Stomach smooth muscle (tissue), 2 donors: ENCODE data around the gene ZDHHC1.

Experiments
- H3K27ac ChIP-seq: one replicate; pipeline ENCODE4 v1.7.0; 2013; ENCODE audit warnings: mild to moderate bottlenecking, low read length, inconsistent platforms
- H3K27me3 ChIP-seq, 2 donors: one replicate each; pipeline ENCODE4 v1.7.0; 2013; ENCODE audit warnings: low read length in 2 of 2; ENCODE audit not compliant: insufficient read depth in 2 of 2, control insufficient read depth in 1 of 2
- H3K36me3 ChIP-seq, 2 donors: one replicate each; pipeline ENCODE4 v1.7.0; 2013; ENCODE audit warnings: low read length in 2 of 2; ENCODE audit not compliant: control insufficient read depth in 2 of 2, insufficient read depth in 2 of 2
- H3K4me1 ChIP-seq: one replicate; pipeline ENCODE4 v1.7.0; 2013; ENCODE audit warnings: low read length; ENCODE audit not compliant: control insufficient read depth, insufficient read depth
- H3K4me3 ChIP-seq, 2 donors: one replicate each; pipeline ENCODE4 v1.7.0; 2013; ENCODE audit warnings: low read length in 2 of 2
- H3K9ac ChIP-seq, 2 donors: one replicate each; pipeline ENCODE4 v1.7.0; 2013; ENCODE audit warnings: low read length in 2 of 2, mild to moderate bottlenecking in 1 of 2
- H3K9me3 ChIP-seq, 2 donors: one replicate each; pipeline ENCODE4 v1.7.0; 2013; ENCODE audit warnings: low read length in 2 of 2; ENCODE audit not compliant: control insufficient read depth in 2 of 2
- donor health status: healthy.
- donor health status: Pancreatic carcinoma.

The ZDHHC1 gene

DNA sequence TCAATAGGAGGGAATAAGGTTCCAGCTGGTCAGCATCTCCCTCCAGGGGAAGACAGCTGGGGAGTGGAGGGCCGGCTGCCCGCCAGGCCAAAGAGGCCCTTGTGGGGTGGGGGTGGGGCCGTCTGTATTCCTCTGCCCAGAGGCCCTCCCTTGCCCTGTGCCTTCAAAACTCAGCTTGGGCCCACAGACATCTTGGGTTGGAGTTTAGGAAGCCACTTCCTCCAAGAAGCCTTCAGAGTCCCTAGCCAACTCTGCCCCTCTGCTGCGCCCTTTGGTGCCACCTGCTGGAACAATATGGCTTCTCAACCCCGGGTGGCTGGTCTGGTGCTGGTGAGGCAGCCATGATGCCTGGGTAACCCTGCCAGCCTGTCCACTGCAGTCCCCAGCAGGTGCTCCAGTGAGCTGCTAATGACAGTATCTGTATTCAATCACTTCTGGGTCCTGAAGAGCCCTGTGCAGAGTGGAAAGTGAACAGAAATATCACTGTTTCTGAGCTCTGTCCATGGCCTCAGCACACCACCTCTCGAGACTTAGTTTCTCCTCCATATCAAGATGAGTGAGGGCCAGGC, 31.3 kb upstream of the ZDHHC1 start:
- peaks cover 10 to 13% of the 10 kb centered on the region in 2 donors for H3K36me3 ChIP-seq
- H3K27ac ChIP-seq = no peak overlapping the region
- H3K27me3 ChIP-seq = no peaks in the 10 kb centered on the region
- H3K9ac ChIP-seq = no peak overlapping the region
- H3K9me3 ChIP-seq = no peaks in the 10 kb centered on the region
- H3K4me3 ChIP-seq = no peak overlapping the region
- H3K4me1 ChIP-seq = peaks cover 85% of the 10 kb centered on the region

DNA sequence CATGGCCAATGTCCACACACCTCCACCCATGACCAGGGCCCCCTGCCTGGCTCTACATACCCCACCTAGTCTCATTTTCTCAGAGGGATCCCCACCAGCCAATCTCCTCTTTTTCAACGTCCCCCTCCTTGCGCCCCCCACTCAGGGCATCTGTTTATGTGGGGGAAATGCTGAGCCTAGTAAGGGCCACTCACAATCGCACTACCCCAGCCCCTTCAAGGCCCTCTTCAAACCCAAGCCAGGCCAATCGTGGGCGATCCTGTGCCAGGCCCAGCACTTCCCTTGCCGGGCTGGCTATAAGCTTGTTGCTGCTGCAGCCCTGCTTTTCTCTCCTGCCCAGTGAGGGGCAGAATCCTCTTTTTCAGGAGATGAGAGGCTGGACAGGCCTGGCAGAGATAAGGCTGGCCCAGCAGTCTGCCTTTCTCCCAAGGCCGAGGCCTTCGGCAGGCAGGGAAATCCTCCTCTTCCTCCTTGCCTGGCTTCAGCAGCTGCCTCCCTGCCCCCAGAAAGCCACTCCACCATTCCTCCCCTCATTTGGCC, 30.8 kb upstream of the ZDHHC1 start:
- Histone ChIP-seq H3K4me1 (peaks cover 87% of the 10 kb centered on the region), H3K9ac (peak overlapping the region in 1 of 2 donors; percentile 47)

DNA sequence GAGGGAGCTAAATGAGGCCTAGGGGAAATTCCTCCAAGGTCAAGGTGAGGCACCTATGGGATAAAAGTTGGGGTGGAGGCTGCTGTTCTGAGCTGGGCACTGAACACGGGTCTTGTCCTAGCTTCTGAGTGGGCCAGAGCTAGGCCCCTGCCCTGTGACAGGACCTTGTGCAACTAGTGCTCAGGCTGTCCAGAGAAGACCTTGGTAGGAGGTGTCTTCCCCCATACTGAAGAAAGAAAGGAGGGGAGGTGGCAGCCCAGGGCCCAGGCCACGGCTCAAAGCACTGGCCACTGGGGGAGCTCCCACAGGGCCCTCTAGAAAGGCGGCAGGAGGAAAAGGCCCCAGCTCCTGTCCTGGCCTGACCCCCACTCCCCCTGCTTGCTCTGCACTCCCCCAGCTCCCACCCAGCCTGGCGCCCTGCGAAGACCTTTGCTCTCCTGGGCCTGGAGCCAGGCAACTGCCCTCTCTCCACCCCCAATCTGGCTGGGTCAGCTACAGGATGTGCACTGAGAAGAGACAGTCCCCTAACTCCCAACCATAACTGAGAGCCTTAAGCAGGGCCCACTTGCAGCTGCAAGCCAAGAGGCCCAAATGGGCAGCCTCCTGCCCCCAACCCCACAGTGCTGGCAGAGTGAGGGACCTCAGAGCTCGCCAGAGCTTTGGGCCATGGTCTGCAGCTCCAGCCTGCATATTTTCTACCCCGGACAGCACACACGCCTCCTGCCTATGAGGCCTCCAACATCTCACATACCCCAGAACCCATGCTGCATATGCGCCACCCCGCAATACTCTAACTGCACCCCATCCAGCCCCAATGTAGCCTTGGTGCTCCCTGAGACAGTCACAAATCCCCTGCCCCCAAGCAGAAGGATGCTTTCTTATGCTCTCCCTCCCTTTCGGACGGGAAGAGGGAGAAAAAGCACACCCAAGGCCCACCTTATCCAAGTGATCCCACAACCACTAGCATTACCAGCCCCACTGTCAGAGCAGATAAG, 29.9 kb upstream of the ZDHHC1 start:
- peaks cover 89% of the 10 kb centered on the region for H3K4me1 ChIP-seq
- peaks cover 7 to 8% of the 10 kb centered on the region in 2 donors for H3K36me3 ChIP-seq
- H3K4me3 ChIP-seq = peak overlapping the region in 1 of 2 donors; percentile 22
- H3K9me3 ChIP-seq = no peaks in the 10 kb centered on the region
- peak overlapping the region in 1 of 2 donors; percentile 51 for H3K9ac ChIP-seq
- no peaks in the 10 kb centered on the region for H3K27me3 ChIP-seq
- H3K27ac ChIP-seq = peak overlapping the region; percentile 31

More for the DNA sequence above, 30.8 kb upstream of the ZDHHC1 start:
- Histone ChIP-seq H3K4me3 (no peak overlapping the region), H3K27ac (peak overlapping the region; percentile 31), H3K36me3 (peaks cover 10 to 12% of the 10 kb centered on the region in 2 donors), H3K9me3 (no peaks in the 10 kb centered on the region), H3K27me3 (no peaks in the 10 kb centered on the region)

DNA sequence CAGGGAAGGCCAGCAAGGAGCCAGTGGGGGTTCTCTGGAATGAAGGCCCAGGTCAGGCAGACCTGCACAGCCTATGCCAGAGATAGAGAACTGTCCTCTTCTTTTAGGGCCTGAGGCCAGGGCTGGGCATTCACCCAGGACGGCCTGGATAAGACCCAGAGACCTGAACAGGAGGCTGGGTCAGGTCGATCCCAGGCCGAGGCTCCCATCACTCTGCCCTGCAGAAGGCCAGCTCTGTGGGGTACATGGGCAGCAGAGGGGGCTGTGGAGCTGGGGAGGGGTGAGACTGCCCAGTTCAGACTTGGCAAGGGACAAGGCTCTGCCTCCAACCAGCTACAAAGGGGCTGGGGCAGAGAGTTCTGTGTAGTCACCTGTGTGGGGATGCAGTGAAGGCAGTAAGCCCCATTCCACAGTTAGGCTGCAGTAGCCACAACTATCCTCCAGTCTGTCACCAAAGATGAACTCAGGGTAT, 29.2 kb upstream of the ZDHHC1 start:
- Histone ChIP-seq H3K36me3 (peaks cover 5 to 8% of the 10 kb centered on the region in 2 donors), H3K9me3 (no peaks in the 10 kb centered on the region), H3K4me1 (peaks cover 89% of the 10 kb centered on the region), H3K9ac (no peak overlapping the region), H3K4me3 (no peak overlapping the region), H3K27me3 (no peaks in the 10 kb centered on the region), H3K27ac (no peak overlapping the region)

DNA sequence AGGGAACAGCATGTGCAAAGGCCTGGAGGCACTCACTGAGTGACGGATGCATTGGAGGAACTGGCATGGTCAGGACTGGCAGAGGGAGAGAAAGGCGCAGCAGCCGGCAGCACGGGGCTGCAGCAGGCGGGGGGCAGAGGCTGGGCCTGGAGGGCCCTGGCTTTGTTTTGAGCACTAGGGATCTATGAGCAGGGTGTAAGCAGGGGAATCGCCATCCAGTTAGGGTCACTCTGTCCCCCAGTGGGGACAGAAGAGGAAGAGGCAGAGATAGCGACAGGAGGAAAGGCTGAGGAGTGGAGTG, 28.8 kb upstream of the ZDHHC1 start:
- Histone ChIP-seq H3K4me3 (no peak overlapping the region), H3K27me3 (no peaks in the 10 kb centered on the region), H3K36me3 (peaks cover 7 to 8% of the 10 kb centered on the region in 2 donors), H3K9me3 (no peaks in the 10 kb centered on the region), H3K9ac (no peak overlapping the region), H3K4me1 (peaks cover 86% of the 10 kb centered on the region), H3K27ac (no peak overlapping the region)

DNA sequence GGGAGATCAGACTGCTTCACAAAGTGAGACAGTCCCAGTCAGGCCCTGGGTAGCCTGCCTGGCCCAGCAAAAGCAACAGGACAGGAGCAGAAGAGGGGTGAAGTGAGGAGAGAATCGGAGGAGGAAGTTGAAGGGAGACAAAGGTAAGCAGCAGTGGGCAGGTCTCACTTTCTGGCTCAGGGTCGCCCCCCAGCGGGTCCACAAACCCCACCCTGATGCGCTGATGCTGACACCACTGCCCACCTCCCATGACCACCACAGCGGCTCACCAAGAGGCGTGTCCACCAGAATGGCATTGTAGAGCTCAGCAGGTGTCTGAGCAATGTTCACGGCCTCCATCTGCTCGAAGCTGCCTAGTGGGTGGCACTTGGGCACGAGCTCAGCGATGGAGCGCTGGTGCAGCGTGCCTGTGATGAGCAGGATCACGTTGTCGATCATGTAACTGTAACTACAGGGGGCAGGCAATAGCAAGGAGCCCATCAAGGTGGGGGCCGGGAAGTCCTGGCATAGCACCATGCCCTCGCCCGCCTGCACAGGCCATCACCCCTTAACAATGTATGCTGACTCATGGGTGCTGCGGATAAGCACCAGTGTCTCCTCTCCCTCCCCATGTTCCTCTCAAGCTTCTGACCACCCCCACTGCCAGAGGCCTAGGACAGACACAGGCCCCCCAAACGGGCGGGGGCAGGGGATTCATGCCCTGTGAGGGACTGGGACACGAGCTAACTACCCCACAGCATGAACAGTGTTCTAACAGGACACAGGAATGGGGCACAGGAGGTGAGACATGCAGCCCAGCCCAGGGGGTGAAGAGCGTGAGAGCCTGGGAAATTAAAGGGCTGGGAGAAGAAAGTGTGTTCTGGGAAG, 28.2 kb upstream of the ZDHHC1 start:
- Histone ChIP-seq H3K4me3 (no peak overlapping the region), H3K9ac (peak overlapping the region in 1 of 2 donors; percentile 21), H3K9me3 (no peaks in the 10 kb centered on the region), H3K27me3 (no peaks in the 10 kb centered on the region), H3K27ac (no peak overlapping the region), H3K4me1 (peaks cover 81% of the 10 kb centered on the region), H3K36me3 (peaks cover 2 to 7% of the 10 kb centered on the region in 2 donors)

DNA sequence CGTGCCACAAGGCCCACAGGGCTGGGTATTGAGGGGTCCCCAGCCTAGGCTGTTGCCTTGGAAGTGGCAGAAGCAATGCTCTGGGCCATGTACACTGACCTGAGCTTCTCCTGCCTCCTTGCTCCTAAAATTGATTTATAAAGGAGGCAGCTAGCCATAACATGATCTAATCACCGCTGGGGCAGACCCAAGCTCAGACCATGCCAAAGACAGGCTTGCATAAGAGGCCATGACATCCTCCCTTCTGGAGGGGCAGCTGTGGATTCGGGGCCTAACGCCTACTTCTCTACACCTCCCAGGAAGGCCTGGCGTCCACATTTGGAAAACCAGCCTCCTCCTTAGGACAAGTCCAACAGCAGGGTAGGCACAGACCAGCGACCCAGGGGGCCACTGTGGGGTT, 27.0 kb upstream of the ZDHHC1 start:
- peaks cover 71% of the 10 kb centered on the region for H3K4me1 ChIP-seq
- H3K36me3 ChIP-seq = peaks cover 12 to 14% of the 10 kb centered on the region in 2 donors
- H3K27me3 ChIP-seq = no peaks in the 10 kb centered on the region
- peak overlapping the region in 1 of 2 donors; percentile 29 for H3K9ac ChIP-seq
- peak overlapping the region in 1 of 2 donors; percentile 29 for H3K4me3 ChIP-seq
- no peaks in the 10 kb centered on the region for H3K9me3 ChIP-seq
- H3K27ac ChIP-seq = peak overlapping the region; percentile 41

DNA sequence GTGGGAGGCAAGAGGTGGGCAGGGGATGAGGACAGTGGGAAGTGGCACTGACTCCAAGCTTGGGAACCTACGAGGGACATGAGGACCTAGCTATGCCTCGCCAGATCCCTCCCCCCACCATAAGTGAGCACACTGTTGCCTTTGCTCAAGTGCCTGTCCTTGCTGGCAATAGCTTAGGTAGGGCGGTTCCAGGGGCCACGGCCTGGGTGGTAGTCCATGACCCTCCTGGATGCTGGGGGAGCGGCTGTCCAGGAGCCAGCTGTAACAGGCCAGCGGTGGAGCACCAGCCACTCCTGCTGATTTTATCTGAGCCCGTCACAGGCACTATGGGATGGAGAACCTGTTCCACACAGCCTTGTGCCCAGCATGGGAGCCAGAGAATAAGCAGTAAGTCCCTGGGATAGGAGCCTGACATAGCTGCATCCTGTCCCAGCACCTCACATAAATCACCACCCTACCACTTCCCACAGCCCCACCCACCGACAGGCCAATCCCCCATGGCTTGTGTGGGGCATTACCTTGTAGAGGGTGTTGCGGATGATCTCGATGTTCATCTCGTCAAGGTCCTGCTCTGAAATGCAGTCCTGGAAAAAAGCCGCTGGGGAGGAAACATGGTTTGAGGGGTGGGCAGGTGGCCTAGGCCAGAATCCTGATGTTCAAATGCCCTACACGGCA, 26.4 kb upstream of the ZDHHC1 start:
- Histone ChIP-seq H3K4me3 (peak overlapping the region in 1 of 2 donors; percentile 29), H3K4me1 (peaks cover 69% of the 10 kb centered on the region), H3K27ac (peak overlapping the region; percentile 41), H3K9ac (no peak overlapping the region), H3K9me3 (no peaks in the 10 kb centered on the region), H3K27me3 (no peaks in the 10 kb centered on the region), H3K36me3 (peaks cover 17 to 19% of the 10 kb centered on the region in 2 donors)

DNA sequence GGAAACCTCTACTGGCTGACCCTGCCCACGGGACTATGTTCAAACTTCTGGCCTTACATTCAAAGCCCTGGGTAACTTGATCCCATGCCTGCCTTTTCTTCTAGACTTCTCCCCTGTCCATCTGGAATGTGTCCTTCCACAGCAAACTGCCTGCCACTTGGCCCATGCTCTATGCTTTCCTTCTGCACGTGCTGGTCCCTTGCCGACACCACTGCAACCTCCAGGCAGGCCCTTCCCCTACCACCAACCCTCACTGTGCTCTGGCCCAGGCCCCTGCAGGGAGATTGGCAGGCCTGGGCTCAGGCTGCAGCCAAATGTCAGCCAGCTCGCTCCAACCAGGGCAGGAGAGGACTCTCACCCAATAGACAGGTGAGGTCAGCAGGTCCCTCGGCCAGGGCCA, 25.6 kb upstream of the ZDHHC1 start:
- peak overlapping the region in 1 of 2 donors; percentile 42 for H3K9ac ChIP-seq
- peaks cover 20 to 23% of the 10 kb centered on the region in 2 donors for H3K36me3 ChIP-seq
- no peaks in the 10 kb centered on the region for H3K9me3 ChIP-seq
- no peak overlapping the region for H3K4me3 ChIP-seq
- no peaks in the 10 kb centered on the region for H3K27me3 ChIP-seq
- peaks cover 61% of the 10 kb centered on the region for H3K4me1 ChIP-seq
- H3K27ac ChIP-seq = no peak overlapping the region
